ENCODE results near the gene SETDB1. TPM values are rescaled to one million over a fixed set of nuclear protein-coding genes. Genes with fewer than 3 reads are reported as not detected.

Gene SETDB1
- polyA plus RNA-seq, 1 of the 3 experiments (the other 2 are of a cell fraction), result 29.9 TPM

DNA sequence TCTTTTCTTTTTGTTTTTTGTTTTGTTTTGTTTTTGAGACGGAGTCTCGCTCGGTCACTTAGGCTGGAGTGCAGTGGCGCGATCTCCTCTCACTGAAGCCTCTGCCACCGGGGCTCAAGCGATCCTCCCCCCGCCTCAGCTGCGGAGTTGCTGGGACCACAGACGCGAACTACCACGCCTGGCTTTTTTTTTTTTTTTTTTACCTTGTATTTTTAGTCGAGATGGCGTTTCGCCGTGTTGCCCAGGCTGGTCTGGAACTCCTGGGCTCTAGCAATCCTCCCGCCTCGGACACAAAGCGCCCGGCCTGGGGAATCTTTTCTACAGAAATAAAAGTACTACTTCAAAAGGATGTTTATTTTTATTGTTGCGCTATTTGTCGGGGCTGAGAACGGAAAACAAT, 1.1 kb upstream of the SETDB1 start (continued):
- TF ChIP-seq, protein P1, sequence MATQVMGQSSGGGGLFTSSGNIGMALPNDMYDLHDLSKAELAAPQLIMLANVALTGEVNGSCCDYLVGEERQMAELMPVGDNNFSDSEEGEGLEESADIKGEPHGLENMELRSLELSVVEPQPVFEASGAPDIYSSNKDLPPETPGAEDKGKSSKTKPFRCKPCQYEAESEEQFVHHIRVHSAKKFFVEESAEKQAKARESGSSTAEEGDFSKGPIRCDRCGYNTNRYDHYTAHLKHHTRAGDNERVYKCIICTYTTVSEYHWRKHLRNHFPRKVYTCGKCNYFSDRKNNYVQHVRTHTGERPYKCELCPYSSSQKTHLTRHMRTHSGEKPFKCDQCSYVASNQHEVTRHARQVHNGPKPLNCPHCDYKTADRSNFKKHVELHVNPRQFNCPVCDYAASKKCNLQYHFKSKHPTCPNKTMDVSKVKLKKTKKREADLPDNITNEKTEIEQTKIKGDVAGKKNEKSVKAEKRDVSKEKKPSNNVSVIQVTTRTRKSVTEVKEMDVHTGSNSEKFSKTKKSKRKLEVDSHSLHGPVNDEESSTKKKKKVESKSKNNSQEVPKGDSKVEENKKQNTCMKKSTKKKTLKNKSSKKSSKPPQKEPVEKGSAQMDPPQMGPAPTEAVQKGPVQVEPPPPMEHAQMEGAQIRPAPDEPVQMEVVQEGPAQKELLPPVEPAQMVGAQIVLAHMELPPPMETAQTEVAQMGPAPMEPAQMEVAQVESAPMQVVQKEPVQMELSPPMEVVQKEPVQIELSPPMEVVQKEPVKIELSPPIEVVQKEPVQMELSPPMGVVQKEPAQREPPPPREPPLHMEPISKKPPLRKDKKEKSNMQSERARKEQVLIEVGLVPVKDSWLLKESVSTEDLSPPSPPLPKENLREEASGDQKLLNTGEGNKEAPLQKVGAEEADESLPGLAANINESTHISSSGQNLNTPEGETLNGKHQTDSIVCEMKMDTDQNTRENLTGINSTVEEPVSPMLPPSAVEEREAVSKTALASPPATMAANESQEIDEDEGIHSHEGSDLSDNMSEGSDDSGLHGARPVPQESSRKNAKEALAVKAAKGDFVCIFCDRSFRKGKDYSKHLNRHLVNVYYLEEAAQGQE (IDR thresholded peaks at IDR 0.05; ENCODE audit: low read depth, low read length), result no peak

DNA sequence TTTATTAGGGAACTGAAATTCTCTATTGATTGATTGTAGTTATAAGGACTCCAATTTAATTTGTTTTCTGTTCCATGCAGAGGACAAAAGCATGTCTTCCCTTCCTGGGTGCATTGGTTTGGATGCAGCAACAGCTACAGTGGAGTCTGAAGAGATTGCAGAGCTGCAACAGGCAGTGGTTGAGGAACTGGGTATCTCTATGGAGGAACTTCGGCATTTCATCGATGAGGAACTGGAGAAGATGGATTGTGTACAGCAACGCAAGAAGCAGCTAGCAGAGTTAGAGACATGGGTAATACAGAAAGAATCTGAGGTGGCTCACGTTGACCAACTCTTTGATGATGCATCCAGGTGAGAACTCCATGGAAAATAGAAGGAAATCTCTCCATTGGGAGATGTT, 1.5 kb downstream of the SETDB1 start:
- Histone ChIP-seq H3K4me1 (ENCODE audit: control insufficient read depth in 1 of 2, insufficient read depth in 2 of 2, low read depth in 1 of 2, low read length in 1 of 2) (peaks cover 6 to 12% of the 10 kb centered on the region in 2 experiments; a peak in 2 of 4 replicates), H3K27ac (ENCODE audit: low read depth in 2 of 2, low read length in 1 of 2) (no peak overlapping the region), H3K9me2 (no peaks in the 10 kb centered on the region), H3K4me3 (ENCODE audit: low read depth in 2 of 2, low read length in 1 of 2) (peak overlapping the region in 1 of 2 experiments; percentile 84; a peak in 1 of 4 replicates), H3K79me2 (ENCODE audit: insufficient read depth) (peaks cover 46% of the 10 kb centered on the region), H3K27me3 (ENCODE audit: insufficient read depth) (no peaks in the 10 kb centered on the region), H3K4me2 (peak overlapping the region; percentile 81; the same call in 1 of the 2 replicates), H3K9me3 (peaks cover 10% of the 10 kb centered on the region; the same call in 1 of the 2 replicates), H3K36me3 (replicated peaks in 1 of 2; ENCODE audit: control insufficient read depth in 1 of 2, insufficient read depth in 2 of 2, low read length in 1 of 2) (peaks cover 36 to 45% of the 10 kb centered on the region in 2 experiments), H3K9ac (no peak overlapping the region), H3F3A (replicated peaks; ENCODE audit: insufficient read depth) (peaks cover 14% of the 10 kb centered on the region), H4K20me1 (ENCODE audit: insufficient read depth) (no peaks in the 10 kb centered on the region), H2AFZ (ENCODE audit: low read depth) (no peak overlapping the region)
- 98% methylated on average over 4 of the region's 4 CpGs for WGBS (ENCODE audit: low lambda C conversion rate)
- TF ChIP-seq NFIC (IDR thresholded peaks at IDR 0.05; ENCODE audit: borderline replicate concordance) (no peak), RCOR1 (IDR thresholded peaks at IDR 0.05; ENCODE audit: low read length) (no peak), YY1 (IDR thresholded peaks at IDR 0.05; ENCODE audit: low read depth) (no peak), TEAD4 (IDR thresholded peaks at IDR 0.05; ENCODE audit: borderline replicate concordance, insufficient read depth) (no peak), FOXM1 (IDR thresholded peaks at IDR 0.05; ENCODE audit: low read depth) (no peak), TCF12 (IDR thresholded peaks at IDR 0.05) (no peak), MXI1 (IDR thresholded peaks at IDR 0.05; ENCODE audit: low read depth, low read length) (no peak), EP300 (IDR thresholded peaks at IDR 0.05; ENCODE audit: borderline replicate concordance in 1 of 2, low read depth in 1 of 2, low read length in 1 of 2) (no peak), NRF1 (IDR thresholded peaks at IDR 0.05; ENCODE audit: low read depth, low read length) (no peak), POLR2AphosphoS5 (IDR thresholded peaks at IDR 0.05; ENCODE audit: low read depth, low read length) (no peak), SIN3A (IDR thresholded peaks at IDR 0.05; ENCODE audit: borderline replicate concordance, low read depth, low read length) (no peak), GATA2 (CRISPR knock-in tag; IDR thresholded peaks at IDR 0.05) (no peak)
- TF ChIP-seq, protein P2, sequence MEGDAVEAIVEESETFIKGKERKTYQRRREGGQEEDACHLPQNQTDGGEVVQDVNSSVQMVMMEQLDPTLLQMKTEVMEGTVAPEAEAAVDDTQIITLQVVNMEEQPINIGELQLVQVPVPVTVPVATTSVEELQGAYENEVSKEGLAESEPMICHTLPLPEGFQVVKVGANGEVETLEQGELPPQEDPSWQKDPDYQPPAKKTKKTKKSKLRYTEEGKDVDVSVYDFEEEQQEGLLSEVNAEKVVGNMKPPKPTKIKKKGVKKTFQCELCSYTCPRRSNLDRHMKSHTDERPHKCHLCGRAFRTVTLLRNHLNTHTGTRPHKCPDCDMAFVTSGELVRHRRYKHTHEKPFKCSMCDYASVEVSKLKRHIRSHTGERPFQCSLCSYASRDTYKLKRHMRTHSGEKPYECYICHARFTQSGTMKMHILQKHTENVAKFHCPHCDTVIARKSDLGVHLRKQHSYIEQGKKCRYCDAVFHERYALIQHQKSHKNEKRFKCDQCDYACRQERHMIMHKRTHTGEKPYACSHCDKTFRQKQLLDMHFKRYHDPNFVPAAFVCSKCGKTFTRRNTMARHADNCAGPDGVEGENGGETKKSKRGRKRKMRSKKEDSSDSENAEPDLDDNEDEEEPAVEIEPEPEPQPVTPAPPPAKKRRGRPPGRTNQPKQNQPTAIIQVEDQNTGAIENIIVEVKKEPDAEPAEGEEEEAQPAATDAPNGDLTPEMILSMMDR (IDR thresholded peaks at IDR 0.05), result no peak
- TF ChIP-seq, protein P1 (IDR thresholded peaks at IDR 0.05; ENCODE audit: low read depth, low read length), result no peak
- TF ChIP-seq, protein P3, sequence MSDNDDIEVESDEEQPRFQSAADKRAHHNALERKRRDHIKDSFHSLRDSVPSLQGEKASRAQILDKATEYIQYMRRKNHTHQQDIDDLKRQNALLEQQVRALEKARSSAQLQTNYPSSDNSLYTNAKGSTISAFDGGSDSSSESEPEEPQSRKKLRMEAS (IDR thresholded peaks at IDR 0.05; ENCODE audit: low read depth), result no peak
- TF ChIP-seq, protein P4, sequence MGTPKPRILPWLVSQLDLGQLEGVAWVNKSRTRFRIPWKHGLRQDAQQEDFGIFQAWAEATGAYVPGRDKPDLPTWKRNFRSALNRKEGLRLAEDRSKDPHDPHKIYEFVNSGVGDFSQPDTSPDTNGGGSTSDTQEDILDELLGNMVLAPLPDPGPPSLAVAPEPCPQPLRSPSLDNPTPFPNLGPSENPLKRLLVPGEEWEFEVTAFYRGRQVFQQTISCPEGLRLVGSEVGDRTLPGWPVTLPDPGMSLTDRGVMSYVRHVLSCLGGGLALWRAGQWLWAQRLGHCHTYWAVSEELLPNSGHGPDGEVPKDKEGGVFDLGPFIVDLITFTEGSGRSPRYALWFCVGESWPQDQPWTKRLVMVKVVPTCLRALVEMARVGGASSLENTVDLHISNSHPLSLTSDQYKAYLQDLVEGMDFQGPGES (IDR thresholded peaks at IDR 0.05; ENCODE audit: low read depth, low read length), result no peak
- POLR2A ChIA-PET, result interaction anchor here (0.6 kb wide), 1 partner anchor 281 kb away, joined by 3 read pairs; no protein-coding TSS in a partner anchor
- DNase-seq, result no peak
- CTCF ChIA-PET, result interaction anchor here (1.2 to 2.4 kb wide), 3 partner anchors 68 to 366 kb away, joined by 3 to 8 read pairs (median 3); partner anchors contain the start of gene MINDY1
